ENCODE measurements around the gene ADGRL1. TPM values are rescaled to one million over a fixed set of nuclear protein-coding genes. Genes with fewer than 3 reads are reported as not detected.
"Not testable (repeated sequence)": the region's sequence is repeated elsewhere in the genome, so short reads cannot be mapped to it uniquely, and the experiment has no call there.

Gene ADGRL1
- total RNA-seq, 1 donor from 2014 or later, result 32.9 TPM

DNA sequence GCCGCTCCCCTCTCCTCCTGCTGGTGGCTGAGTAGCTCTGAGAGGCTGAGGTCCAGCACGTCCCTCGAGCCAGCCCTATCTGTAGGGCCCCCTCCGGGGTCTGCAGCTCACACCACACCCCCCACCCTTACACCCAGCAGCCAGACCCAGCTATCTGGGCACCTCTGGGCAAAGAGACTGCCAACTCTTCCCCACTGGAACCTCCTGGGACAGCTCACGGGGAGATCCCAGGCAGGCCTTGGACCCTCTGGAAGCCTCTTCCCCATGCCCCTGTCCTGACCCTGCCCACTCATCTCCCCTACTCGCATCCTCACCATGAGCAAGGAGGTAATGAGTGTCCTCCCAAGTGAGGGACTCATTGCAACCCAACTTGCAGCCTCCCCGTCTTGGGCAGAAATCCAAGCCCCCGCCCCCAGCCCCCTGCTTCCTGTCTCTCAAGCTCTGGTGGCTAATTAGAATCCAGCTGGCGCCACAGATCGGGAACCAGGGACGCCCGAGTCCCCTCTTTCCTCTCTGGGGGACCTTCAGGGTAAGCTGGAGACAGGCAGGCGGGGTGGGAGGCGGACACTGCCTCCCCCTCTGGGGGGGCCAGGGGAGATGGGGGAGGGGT lies 22.1 kb downstream of the ADGRL1 start:
- Mint-ChIP-seq H3K4me1 (ENCODE audit: unreplicated experiment) (no peaks in the 10 kb centered on the region), H3K9me3 (ENCODE audit: unreplicated experiment) (no peaks in the 10 kb centered on the region), H3K27me3 (ENCODE audit: unreplicated experiment) (peaks cover 18% of the 10 kb centered on the region), H3K27ac (ENCODE audit: unreplicated experiment) (no peak overlapping the region), H3K4me3 (ENCODE audit: unreplicated experiment) (no peak overlapping the region), H3K36me3 (ENCODE audit: low read depth, unreplicated experiment) (no peaks in the 10 kb centered on the region)
- TF ChIP-seq, protein P1, sequence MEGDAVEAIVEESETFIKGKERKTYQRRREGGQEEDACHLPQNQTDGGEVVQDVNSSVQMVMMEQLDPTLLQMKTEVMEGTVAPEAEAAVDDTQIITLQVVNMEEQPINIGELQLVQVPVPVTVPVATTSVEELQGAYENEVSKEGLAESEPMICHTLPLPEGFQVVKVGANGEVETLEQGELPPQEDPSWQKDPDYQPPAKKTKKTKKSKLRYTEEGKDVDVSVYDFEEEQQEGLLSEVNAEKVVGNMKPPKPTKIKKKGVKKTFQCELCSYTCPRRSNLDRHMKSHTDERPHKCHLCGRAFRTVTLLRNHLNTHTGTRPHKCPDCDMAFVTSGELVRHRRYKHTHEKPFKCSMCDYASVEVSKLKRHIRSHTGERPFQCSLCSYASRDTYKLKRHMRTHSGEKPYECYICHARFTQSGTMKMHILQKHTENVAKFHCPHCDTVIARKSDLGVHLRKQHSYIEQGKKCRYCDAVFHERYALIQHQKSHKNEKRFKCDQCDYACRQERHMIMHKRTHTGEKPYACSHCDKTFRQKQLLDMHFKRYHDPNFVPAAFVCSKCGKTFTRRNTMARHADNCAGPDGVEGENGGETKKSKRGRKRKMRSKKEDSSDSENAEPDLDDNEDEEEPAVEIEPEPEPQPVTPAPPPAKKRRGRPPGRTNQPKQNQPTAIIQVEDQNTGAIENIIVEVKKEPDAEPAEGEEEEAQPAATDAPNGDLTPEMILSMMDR (IDR thresholded peaks at IDR 0.05; ENCODE audit: unreplicated experiment), result no peak
- no peak for DNase-seq (ENCODE audit: low spot score)

DNA sequence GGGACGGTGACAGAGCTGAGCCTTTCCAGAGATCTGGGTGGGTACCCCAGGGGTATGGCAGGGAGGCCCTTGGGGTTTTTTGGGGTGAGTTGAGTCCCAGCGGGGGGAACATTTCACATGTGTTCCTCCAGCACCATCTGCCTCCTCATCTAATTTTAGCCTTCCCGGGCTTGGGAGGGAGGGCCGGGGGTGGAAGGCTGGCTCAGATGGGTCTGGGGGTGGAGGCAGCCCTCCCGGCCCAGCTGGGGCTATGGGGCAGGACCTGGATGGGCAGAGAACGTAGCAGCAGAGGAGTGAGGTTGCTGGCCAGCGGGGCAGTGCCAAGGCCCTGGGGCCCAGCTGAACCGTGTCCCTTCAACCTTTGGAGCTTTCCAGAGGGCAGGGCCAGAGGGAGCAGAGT lies 23.5 kb downstream of the ADGRL1 start:
- Mint-ChIP-seq H3K36me3 (ENCODE audit: low read depth, unreplicated experiment) (no peaks in the 10 kb centered on the region), H3K27ac (ENCODE audit: unreplicated experiment) (no peak overlapping the region), H3K4me3 (ENCODE audit: unreplicated experiment) (no peak overlapping the region), H3K4me1 (ENCODE audit: unreplicated experiment) (no peaks in the 10 kb centered on the region), H3K9me3 (ENCODE audit: unreplicated experiment) (no peaks in the 10 kb centered on the region), H3K27me3 (ENCODE audit: unreplicated experiment) (peaks cover 15% of the 10 kb centered on the region)
- TF ChIP-seq, protein P1 (IDR thresholded peaks at IDR 0.05; ENCODE audit: unreplicated experiment), result no peak
- DNase-seq (ENCODE audit: low spot score), result no peak

DNA sequence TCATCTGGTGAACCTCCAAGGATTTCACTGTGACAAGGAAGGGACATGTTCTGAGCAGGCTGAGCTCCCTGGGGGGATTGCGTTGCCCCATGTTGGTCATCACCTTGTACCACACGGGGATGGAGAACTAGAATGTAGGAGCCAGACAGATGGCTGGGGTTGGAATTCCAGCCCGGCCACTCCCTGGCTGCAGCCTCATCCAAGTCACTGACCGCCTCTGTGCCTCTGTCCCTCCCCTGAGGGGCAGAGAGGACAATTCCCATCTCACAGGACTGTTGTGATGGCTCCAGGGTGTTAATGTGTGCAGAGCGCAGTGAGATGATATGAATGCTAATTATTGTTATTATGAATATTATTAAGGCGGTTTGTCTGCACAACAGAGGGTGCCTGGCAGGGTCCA lies 24.1 kb downstream of the ADGRL1 start:
- H3K27ac Mint-ChIP-seq (ENCODE audit: unreplicated experiment), result no peak overlapping the region
- no peak overlapping the region for H3K4me3 Mint-ChIP-seq (ENCODE audit: unreplicated experiment)
- peaks cover 15% of the 10 kb centered on the region for H3K27me3 Mint-ChIP-seq (ENCODE audit: unreplicated experiment)
- no peaks in the 10 kb centered on the region for H3K9me3 Mint-ChIP-seq (ENCODE audit: unreplicated experiment)
- no peaks in the 10 kb centered on the region for H3K4me1 Mint-ChIP-seq (ENCODE audit: unreplicated experiment)
- TF ChIP-seq, protein P1 (IDR thresholded peaks at IDR 0.05; ENCODE audit: unreplicated experiment), result no peak
- DNase-seq (ENCODE audit: low spot score), result no peak
- H3K36me3 Mint-ChIP-seq (ENCODE audit: low read depth, unreplicated experiment), result peaks cover 4% of the 10 kb centered on the region

DNA sequence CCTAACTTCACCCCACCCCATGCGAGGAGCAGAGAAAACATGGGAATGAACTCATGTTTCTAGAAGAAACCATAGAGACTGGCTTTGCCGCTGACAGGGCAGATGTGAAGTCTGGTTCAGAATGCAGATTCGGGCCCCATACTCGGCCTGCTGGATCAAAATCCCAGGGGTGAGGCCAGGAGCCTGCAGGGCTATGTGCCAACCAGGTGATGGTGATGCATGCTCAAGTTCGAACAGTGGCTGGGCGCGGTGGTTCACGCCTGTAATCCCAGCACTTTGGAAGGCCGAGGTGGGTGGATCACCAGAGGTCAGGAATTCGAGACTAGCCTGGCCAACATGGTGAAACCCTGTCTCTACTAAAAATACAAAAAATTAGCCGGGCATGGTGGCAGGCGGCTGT lies 24.8 kb downstream of the ADGRL1 start:
- not testable (repeated sequence) for H3K4me3 Mint-ChIP-seq (ENCODE audit: unreplicated experiment); H3K4me1 Mint-ChIP-seq (ENCODE audit: unreplicated experiment); H3K27ac Mint-ChIP-seq (ENCODE audit: unreplicated experiment); H3K36me3 Mint-ChIP-seq (ENCODE audit: low read depth, unreplicated experiment); H3K9me3 Mint-ChIP-seq (ENCODE audit: unreplicated experiment); DNase-seq (ENCODE audit: low spot score)
- H3K27me3 Mint-ChIP-seq (ENCODE audit: unreplicated experiment), result peaks cover 12% of the 10 kb centered on the region

DNA sequence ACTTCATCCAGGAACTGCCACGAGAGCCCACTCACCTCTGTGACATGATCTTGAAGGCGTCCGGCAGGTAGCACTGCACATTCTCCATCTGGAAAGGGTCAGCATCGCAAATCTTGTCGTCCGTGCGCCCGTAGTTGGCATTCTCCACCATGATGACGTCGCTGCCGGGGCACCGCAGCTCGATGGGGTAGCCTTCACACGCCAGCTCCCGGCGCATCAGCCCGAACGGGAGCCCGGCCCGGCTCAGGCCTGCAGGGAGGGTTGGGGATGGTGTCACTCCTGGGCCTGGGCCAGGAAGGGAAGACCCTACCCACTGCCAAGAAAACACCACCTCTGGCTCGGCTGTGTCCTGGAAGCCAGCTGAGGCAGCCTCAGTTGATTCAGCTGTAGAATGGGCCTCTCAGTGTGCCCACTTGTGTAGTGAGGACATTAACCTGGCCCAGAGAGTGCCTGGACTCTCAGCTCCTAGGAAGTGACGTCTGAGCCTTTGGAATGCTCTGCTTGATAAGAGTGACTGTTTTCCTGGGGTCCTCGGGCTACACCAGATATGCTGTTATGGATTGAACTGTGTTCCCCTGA lies 28.4 kb downstream of the ADGRL1 start:
- Mint-ChIP-seq H3K9me3 (ENCODE audit: unreplicated experiment) (no peaks in the 10 kb centered on the region), H3K36me3 (ENCODE audit: low read depth, unreplicated experiment) (peaks cover 7% of the 10 kb centered on the region), H3K4me1 (ENCODE audit: unreplicated experiment) (no peaks in the 10 kb centered on the region), H3K4me3 (ENCODE audit: unreplicated experiment) (no peak overlapping the region), H3K27me3 (ENCODE audit: unreplicated experiment) (peaks cover 9% of the 10 kb centered on the region), H3K27ac (ENCODE audit: unreplicated experiment) (no peak overlapping the region)
- DNase-seq (ENCODE audit: low spot score), result no peak
- TF ChIP-seq, protein P1 (IDR thresholded peaks at IDR 0.05; ENCODE audit: unreplicated experiment), result no peak
